Activated CD4-positive, alpha-beta T cell treated with anti-CD3 and anti-CD28 coated beads for 36 hours (primary cell): ENCODE results near the gene POU5F2. TPM values are rescaled to one million over a fixed set of nuclear protein-coding genes. Genes with fewer than 3 reads are reported as not detected.

Experiments
- ATAC-seq: fragments of 200-7000 bp; cut with Tn5 transposase; one replicate; pipeline ENCODE4 v1.10.0; 2021; ENCODE audit warnings: mild to moderate bottlenecking, moderate library complexity
- CTCF ChIA-PET: fragments of 350-600 bp; sonication (Branson Sonifier 250); formaldehyde crosslinking; loops from one replicate; lab custom pipeline; 2021; ENCODE audit warnings: antibody characterized with exemption; lab: Charles Lee
- POLR2A ChIA-PET: fragments of 350-600 bp; sonication (Branson Sonifier 250); formaldehyde crosslinking; loops from one replicate; lab custom pipeline; 2021; ENCODE audit warnings: antibody characterized with exemption, inconsistent platforms; lab: Charles Lee
- DNase-seq: peaks from one replicate; pipeline ENCODE4 v3.0.0-alpha.2; 2020
- H3K27ac Mint-ChIP-seq: one replicate; pipeline ENCODE4 v1.8.0; 2021; ENCODE audit warnings: mixed read lengths
- H3K27me3 Mint-ChIP-seq: one replicate; pipeline ENCODE4 v1.8.0; 2021; ENCODE audit warnings: mixed read lengths
- H3K36me3 Mint-ChIP-seq: one replicate; pipeline ENCODE4 v1.8.0; 2021; ENCODE audit warnings: low read depth, mixed read lengths
- H3K4me1 Mint-ChIP-seq: one replicate; pipeline ENCODE4 v1.8.0; 2021; ENCODE audit warnings: mixed read lengths
- H3K4me3 Mint-ChIP-seq: one replicate; pipeline ENCODE4 v1.8.0; 2021; ENCODE audit warnings: mild to moderate bottlenecking, moderate library complexity, mixed read lengths
- H3K9me3 Mint-ChIP-seq: one replicate; pipeline ENCODE4 v1.8.0; 2021; ENCODE audit warnings: low read depth, mixed read lengths
- intact Hi-C, 2 experiments: fragments of 100-400 bp; cut with DNase I in 1 of 2; cut with micrococcal nuclease in 1 of 2; formaldehyde crosslinking; loops; one replicate each; pipeline versions ENCODE4 v1.14.2 to v1.15.1; 2022 to 2024; cut with DNase I, micrococcal nuclease
- total RNA-seq, 2 experiments: library from RNA; stranded (reverse); gene quantifications; one replicate each; pipeline ENCODE4 v1.2.3, GENCODE V29; 2021

POU5F2 gene
- total RNA-seq, 2 experiments from 2014 or later, result 0.40 to 0.43 TPM

DNA sequence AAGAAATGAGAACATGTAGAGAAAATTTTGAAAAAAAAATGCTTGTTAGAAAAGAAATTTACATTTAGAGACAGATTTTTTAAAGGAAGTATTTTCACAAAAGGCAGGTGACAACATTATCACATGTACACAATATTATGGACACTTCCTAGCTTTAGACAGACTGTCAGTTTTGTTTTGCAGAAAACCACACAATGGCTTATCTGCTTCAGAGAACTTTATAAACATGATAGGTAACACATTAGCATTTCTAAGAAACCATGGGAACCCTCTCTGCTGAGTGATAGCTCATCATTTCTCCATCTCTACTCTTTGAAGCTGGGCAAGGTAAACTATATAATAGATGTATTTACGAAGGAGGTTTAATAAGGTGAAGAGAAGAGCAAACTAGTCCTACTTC, 25.6 kb downstream of the POU5F2 start:
- H3K4me1 Mint-ChIP-seq, result no peaks in the 10 kb centered on the region
- ChIA-PET POLR2A (no interaction called here), CTCF (no interaction called here)
- H3K27ac Mint-ChIP-seq, result no peak overlapping the region
- H3K9me3 Mint-ChIP-seq, result peaks cover 2% of the 10 kb centered on the region
- DNase-seq (no peak), ATAC-seq (no peak)
- intact Hi-C loops, result no loop called here
- H3K4me3 Mint-ChIP-seq, result no peak overlapping the region
- peaks cover 3% of the 10 kb centered on the region for H3K36me3 Mint-ChIP-seq
- H3K27me3 Mint-ChIP-seq, result no peaks in the 10 kb centered on the region

DNA sequence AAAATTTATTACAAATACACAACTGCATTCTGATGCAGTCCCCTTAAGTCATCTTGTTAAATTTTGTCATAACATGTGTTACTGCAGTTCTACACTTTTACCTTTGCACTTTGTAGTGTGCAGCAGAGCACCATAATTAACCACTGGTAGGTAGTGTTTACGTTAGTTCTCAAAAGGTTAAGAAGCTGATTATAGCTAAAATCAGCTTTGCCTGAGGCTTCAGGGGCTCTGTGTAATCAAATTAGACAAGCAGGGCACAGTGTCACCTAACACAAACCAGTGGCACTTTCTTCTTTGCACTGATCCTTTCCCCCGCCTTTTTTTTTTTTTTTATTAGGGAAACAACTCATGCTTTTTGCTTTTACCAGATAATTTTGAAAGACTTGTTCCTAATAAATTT, 26.1 kb downstream of the POU5F2 start:
- peaks cover 2% of the 10 kb centered on the region for H3K9me3 Mint-ChIP-seq
- intact Hi-C loops, result no loop called here
- H3K36me3 Mint-ChIP-seq, result peaks cover 3% of the 10 kb centered on the region
- ChIA-PET CTCF (no interaction called here), POLR2A (no interaction called here)
- no peaks in the 10 kb centered on the region for H3K27me3 Mint-ChIP-seq
- ATAC-seq, result no peak
- no peak overlapping the region for H3K4me3 Mint-ChIP-seq
- H3K4me1 Mint-ChIP-seq, result no peaks in the 10 kb centered on the region
- DNase-seq, result no peak
- no peak overlapping the region for H3K27ac Mint-ChIP-seq

DNA sequence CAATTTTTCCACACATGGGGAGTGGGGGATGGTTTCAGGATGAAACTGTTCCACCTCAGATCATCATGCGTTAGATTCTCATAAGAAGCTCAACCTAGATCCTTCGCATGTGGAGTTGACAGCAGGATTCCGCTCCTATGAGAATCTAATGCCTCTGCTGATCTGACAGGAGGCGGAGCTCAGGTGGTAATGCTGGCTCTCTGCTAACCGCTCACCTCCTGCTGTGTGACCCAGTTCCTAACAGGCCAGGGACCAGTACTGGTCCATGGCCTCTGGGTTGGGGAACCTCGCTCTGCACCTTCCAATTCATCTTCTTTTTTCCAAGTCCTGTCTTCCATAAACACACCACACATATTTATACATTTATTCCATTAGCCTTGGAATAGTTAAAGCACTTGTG, 33.0 kb downstream of the POU5F2 start:
- no peak overlapping the region for H3K4me3 Mint-ChIP-seq
- intact Hi-C loops, result no loop called here
- ATAC-seq (no peak), DNase-seq (no peak)
- no peaks in the 10 kb centered on the region for H3K27me3 Mint-ChIP-seq
- H3K27ac Mint-ChIP-seq, result no peak overlapping the region
- H3K4me1 Mint-ChIP-seq, result peaks cover 3% of the 10 kb centered on the region
- POLR2A ChIA-PET, result no interaction called here
- CTCF ChIA-PET, result no interaction called here
- H3K9me3 Mint-ChIP-seq, result peaks cover 1% of the 10 kb centered on the region
- peaks cover 3% of the 10 kb centered on the region for H3K36me3 Mint-ChIP-seq

GRCh38 chr5:93705896-93706295, 35.5 kb downstream of the POU5F2 start:
- Mint-ChIP-seq H3K27ac (no peak overlapping the region), H3K27me3 (no peaks in the 10 kb centered on the region), H3K4me1 (peaks cover 7% of the 10 kb centered on the region), H3K9me3 (no peaks in the 10 kb centered on the region), H3K36me3 (no peaks in the 10 kb centered on the region), H3K4me3 (no peak overlapping the region)
- ChIA-PET POLR2A (no interaction called here), CTCF (no interaction called here)
- DNase-seq, result no peak
- ATAC-seq, result no peak
- intact Hi-C loops, result no loop called here

DNA sequence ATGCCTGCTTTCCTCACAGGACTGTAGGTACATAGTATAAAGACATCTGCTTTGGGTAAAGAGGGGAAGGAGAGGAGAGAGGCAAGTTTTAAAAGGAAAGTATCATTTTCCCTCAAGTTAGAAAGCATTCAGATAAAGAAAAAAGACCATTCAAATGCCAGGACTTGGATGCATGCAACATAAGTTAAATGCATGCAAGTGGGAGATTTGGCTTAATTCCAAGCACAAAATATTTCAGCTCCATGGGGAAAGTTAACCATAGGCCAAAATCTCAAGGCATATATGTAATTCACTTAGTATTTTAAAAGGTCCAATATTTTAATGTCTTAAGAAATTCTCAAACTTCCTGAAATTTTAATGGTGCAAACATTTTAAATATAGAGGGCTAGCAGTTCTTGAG, 36.4 kb downstream of the POU5F2 start:
- ChIA-PET POLR2A (no interaction called here), CTCF (interaction anchor here (1.3 kb wide), 1 partner anchor 96 kb away, joined by 3 read pairs; no protein-coding TSS in a partner anchor)
- H3K27me3 Mint-ChIP-seq, result no peaks in the 10 kb centered on the region
- no peaks in the 10 kb centered on the region for H3K9me3 Mint-ChIP-seq
- ATAC-seq, result no peak
- no peak overlapping the region for H3K4me3 Mint-ChIP-seq
- peaks cover 7% of the 10 kb centered on the region for H3K4me1 Mint-ChIP-seq
- H3K27ac Mint-ChIP-seq, result no peak overlapping the region
- H3K36me3 Mint-ChIP-seq, result no peaks in the 10 kb centered on the region
- intact Hi-C loops, result no loop called here
- DNase-seq, result no peak

GRCh38 chr5:93691997-93692396, 49.4 kb downstream of the POU5F2 start:
- CTCF ChIA-PET, result no interaction called here

More at GRCh38 chr5:93691997-93692396, 49.4 kb downstream of the POU5F2 start:
- ATAC-seq (no peak), DNase-seq (no peak)
- H3K27ac Mint-ChIP-seq, result no peak overlapping the region
- intact Hi-C loops, result no loop called here
- H3K4me1 Mint-ChIP-seq, result no peaks in the 10 kb centered on the region
- POLR2A ChIA-PET, result no interaction called here
- H3K9me3 Mint-ChIP-seq, result peaks cover 28% of the 10 kb centered on the region
- H3K27me3 Mint-ChIP-seq, result no peaks in the 10 kb centered on the region
- no peak overlapping the region for H3K4me3 Mint-ChIP-seq
- H3K36me3 Mint-ChIP-seq, result peaks cover 49% of the 10 kb centered on the region

Other genes with a start within 250 kb of the POU5F2 start
- gene NR2F1-AS1, start 160.4 kb downstream of the POU5F2 start, total RNA-seq, result not detected
- gene NR2F1, start 158.4 kb downstream of the POU5F2 start, total RNA-seq, result not detected